Left ventricle myocardium inferior (tissue), 1 donor: ENCODE measurements around the gene DOCK4. TPM values are rescaled to one million over a fixed set of nuclear protein-coding genes. Genes with fewer than 3 reads are reported as not detected.

ENCODE experiments used
- DNase-seq: peaks from one replicate; pipeline ENCODE4 v3.0.0-alpha.2; 2020
- H3K27ac ChIP-seq: fragments of 200-600 bp; replicated peaks from 2 replicates; pipeline ENCODE4 v1.8.0; 2021
- H3K27me3 ChIP-seq: fragments of 200-600 bp; 2 replicates; pipeline ENCODE4 v1.8.0; 2021; ENCODE audit warnings: low read depth
- H3K36me3 ChIP-seq: fragments of 200-600 bp; 2 replicates; pipeline ENCODE4 v1.8.0; 2021
- H3K4me1 ChIP-seq: fragments of 200-600 bp; 2 replicates; pipeline ENCODE4 v1.8.0; 2021
- H3K4me3 ChIP-seq: fragments of 200-600 bp; 2 replicates; pipeline ENCODE4 v1.8.0; 2021; ENCODE audit warnings: mild to moderate bottlenecking, moderate library complexity
- H3K9me3 ChIP-seq: fragments of 200-600 bp; replicated peaks from 2 replicates; pipeline ENCODE4 v1.8.0; 2021
- intact Hi-C: fragments of 100-400 bp; cut with micrococcal nuclease; formaldehyde crosslinking; loops from one replicate; pipeline ENCODE4 v1.11.0; 2022
- total RNA-seq: library from RNA; stranded (reverse); fragmentation: NEBNext Ultra II Directional; extraction: Animal tissue kit (Norgen Biotek cat#: 25700); gene quantifications from one replicate; pipeline ENCODE4 v1.2.1, GENCODE V29; 2021
- TF ChIP-seq, protein P1 (sequence below): fragments of 200-600 bp; IDR thresholded peaks from 2 replicates; pipeline ENCODE4 v1.8.0; 2021; ENCODE audit warnings: antibody characterized with exemption, mild to moderate bottlenecking, borderline replicate concordance
- donor health status: DM: no; HTN: yes; CAD: no; lungs with severe emphysema.

Gene DOCK4
- total RNA-seq, 1 donor from 2014 or later = 15.2 TPM

DNA sequence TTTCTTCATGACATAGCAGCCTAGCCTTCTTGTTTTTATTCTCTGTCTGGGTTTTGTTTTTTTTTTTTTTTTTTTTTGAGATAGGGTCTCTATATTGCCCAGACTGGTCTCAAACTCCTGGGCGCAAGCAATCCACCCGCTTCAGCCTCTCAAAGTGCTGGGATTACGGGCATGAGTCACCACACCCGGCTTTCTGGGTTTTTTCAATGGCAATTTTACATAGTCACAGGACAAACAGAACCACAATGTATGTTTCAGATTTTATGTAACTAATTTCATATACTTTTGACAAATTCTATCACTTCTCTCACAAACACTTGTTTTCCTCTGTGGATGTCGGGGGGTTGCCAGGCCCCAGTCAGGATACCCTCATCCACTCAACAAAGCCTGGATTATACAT is 16.5 kb downstream of the DOCK4 start:
- peaks cover 74% of the 10 kb centered on the region for H3K4me1 ChIP-seq
- H3K36me3 ChIP-seq = no peaks in the 10 kb centered on the region
- TF ChIP-seq, protein P1, sequence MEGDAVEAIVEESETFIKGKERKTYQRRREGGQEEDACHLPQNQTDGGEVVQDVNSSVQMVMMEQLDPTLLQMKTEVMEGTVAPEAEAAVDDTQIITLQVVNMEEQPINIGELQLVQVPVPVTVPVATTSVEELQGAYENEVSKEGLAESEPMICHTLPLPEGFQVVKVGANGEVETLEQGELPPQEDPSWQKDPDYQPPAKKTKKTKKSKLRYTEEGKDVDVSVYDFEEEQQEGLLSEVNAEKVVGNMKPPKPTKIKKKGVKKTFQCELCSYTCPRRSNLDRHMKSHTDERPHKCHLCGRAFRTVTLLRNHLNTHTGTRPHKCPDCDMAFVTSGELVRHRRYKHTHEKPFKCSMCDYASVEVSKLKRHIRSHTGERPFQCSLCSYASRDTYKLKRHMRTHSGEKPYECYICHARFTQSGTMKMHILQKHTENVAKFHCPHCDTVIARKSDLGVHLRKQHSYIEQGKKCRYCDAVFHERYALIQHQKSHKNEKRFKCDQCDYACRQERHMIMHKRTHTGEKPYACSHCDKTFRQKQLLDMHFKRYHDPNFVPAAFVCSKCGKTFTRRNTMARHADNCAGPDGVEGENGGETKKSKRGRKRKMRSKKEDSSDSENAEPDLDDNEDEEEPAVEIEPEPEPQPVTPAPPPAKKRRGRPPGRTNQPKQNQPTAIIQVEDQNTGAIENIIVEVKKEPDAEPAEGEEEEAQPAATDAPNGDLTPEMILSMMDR = no peak
- no peaks in the 10 kb centered on the region for H3K27me3 ChIP-seq
- no peak for DNase-seq
- no peak overlapping the region for H3K4me3 ChIP-seq
- H3K9me3 ChIP-seq = peaks cover 7% of the 10 kb centered on the region
- intact Hi-C loops = no loop called here
- H3K27ac ChIP-seq = no peak overlapping the region

DNA sequence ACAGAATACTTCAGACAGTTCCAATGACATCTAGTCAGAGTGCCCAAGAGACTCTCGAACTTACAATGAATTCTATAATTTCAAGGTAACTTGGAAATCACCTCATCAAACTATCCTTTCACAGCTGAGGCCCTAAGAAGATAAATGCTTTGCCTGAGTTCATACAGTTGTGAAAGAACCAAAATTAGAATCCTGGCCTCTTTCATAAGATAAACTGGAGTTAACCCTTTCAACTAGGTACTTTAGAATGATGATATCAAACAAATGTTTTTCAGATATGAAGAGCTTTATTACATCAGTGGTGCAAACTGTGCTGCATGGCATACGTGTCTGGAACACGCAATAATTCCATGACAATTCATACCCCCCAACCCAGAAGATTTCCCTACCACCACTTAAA is 17.9 kb downstream of the DOCK4 start:
- H3K4me3 ChIP-seq = no peak overlapping the region
- H3K4me1 ChIP-seq = peaks cover 89% of the 10 kb centered on the region
- H3K27me3 ChIP-seq = no peaks in the 10 kb centered on the region
- intact Hi-C loops = no loop called here
- no peak for DNase-seq
- no peaks in the 10 kb centered on the region for H3K36me3 ChIP-seq
- no peaks in the 10 kb centered on the region for H3K9me3 ChIP-seq
- no peak overlapping the region for H3K27ac ChIP-seq
- TF ChIP-seq, protein P1 = no peak

DNA sequence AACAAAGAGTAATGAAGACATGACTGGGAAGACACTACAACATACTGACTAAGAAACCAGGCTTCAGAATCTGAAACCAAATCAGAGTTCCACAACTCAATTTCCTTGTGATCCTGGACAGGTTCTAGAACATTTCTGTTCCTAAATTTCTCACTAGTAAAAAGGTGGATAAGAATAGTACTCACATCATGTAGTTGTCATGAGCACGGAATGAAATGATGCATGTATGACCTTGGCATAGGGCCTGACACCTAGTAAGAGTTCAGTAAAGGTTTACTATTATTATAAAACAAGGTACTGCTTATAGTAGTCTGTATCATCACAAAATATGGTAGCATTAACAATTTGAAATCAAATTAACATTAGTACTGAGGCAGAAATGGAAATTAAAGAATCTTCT is 19.9 kb downstream of the DOCK4 start:
- Histone ChIP-seq H3K9me3 (no peaks in the 10 kb centered on the region), H3K36me3 (no peaks in the 10 kb centered on the region), H3K4me1 (peaks cover 90% of the 10 kb centered on the region), H3K4me3 (no peak overlapping the region), H3K27me3 (no peaks in the 10 kb centered on the region), H3K27ac (peak overlapping the region; percentile 70)
- DNase-seq = no peak
- TF ChIP-seq, protein P1 = no peak
- intact Hi-C loops = no loop called here

DNA sequence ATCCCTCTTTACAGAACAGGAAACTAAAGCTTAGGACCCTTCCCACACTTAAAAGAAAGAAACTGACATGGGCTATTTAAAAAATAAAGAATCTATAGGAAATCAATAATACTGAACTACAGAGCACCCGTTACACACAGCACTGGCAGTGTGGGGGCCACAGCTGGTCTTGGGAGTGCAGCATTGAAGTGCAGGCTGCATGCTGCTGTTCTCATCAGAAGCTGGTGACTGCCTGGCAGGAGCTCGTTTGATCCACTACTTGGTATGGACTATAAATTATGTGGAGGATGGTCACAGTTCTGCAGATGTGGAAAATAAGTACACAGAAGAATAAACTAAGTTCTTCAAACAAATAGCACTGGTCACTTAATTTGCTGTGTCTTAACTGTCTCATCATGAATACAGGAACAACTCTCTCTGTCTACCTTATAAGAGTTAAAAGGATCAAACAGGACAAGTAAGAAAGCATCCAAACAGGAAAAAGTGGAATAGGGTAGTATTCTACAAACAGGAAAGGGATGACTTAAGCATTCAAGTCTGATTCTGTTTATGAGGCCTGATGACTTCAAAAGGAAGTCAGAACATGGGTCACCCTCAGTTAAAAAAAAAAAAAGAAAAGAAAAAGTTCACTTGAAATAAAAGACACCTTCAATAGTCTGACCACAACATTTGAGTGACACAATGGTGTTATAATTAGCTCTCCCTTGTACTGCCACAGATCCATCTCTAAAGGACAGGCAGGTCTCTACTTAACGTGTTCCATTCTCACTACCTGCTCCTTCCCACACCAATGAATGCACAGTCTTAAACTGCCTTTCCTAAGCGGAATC is 21.0 kb downstream of the DOCK4 start:
- intact Hi-C loops = no loop called here
- no peaks in the 10 kb centered on the region for H3K27me3 ChIP-seq
- H3K27ac ChIP-seq = peak overlapping the region; percentile 70
- H3K36me3 ChIP-seq = no peaks in the 10 kb centered on the region
- no peaks in the 10 kb centered on the region for H3K9me3 ChIP-seq
- peaks cover 91% of the 10 kb centered on the region for H3K4me1 ChIP-seq
- no peak for DNase-seq
- H3K4me3 ChIP-seq = no peak overlapping the region
- TF ChIP-seq, protein P1 = no peak

DNA sequence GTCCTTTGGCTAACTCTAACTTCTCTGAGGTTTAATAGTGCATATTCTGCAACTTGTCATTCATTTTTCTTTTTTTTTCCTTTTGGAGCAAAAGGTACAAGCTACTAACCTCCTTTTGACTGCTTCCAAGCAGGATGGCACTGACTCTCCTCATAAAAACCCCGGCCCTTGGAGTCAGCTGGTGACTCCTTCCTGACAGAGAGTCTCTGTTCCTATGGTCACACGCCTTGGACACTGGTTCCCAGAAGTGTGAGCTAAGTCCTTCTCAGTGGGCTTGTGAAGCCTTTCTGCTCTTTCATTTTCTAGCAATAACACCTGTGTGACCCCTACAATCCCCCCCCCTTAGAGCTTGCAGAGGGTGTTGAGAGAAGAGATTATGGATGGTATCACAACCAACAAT is 21.7 kb downstream of the DOCK4 start:
- Histone ChIP-seq H3K27me3 (no peaks in the 10 kb centered on the region), H3K4me3 (no peak overlapping the region), H3K9me3 (no peaks in the 10 kb centered on the region), H3K4me1 (peaks cover 96% of the 10 kb centered on the region), H3K36me3 (no peaks in the 10 kb centered on the region), H3K27ac (no peak overlapping the region)
- TF ChIP-seq, protein P1 = no peak
- intact Hi-C loops = no loop called here
- DNase-seq = no peak
